GM12872 (cell line): ENCODE results near the gene CFAP46.

Experiments
- TF ChIP-seq, protein P1 (sequence below): IDR thresholded peaks from 3 replicates; pipeline ENCODE4 v1.5.1; 2011; ENCODE audit warnings: low read depth, mild to moderate bottlenecking, low read length, moderate library complexity; ENCODE audit not compliant: insufficient read depth

The CFAP46 gene

DNA sequence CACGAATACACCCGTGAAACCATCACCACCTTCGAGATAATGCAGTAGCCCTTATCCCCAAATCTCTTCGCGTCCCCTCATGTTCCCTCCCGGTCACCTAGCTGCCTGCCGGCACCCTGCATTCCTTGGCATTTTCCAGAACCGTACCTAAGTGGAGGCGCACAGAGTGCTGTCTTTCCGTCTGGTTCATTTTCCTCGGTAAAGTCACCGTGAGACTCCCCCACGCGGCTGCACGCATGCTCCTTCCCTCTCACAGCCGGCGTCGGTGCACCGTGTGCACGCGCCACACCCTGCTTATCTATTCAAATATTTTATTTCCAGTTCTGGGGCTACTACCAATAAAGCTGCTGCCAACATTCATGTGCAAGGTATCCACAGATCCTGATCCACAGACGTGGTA, 90.9 kb downstream of the CFAP46 start:
- TF ChIP-seq, protein P1, sequence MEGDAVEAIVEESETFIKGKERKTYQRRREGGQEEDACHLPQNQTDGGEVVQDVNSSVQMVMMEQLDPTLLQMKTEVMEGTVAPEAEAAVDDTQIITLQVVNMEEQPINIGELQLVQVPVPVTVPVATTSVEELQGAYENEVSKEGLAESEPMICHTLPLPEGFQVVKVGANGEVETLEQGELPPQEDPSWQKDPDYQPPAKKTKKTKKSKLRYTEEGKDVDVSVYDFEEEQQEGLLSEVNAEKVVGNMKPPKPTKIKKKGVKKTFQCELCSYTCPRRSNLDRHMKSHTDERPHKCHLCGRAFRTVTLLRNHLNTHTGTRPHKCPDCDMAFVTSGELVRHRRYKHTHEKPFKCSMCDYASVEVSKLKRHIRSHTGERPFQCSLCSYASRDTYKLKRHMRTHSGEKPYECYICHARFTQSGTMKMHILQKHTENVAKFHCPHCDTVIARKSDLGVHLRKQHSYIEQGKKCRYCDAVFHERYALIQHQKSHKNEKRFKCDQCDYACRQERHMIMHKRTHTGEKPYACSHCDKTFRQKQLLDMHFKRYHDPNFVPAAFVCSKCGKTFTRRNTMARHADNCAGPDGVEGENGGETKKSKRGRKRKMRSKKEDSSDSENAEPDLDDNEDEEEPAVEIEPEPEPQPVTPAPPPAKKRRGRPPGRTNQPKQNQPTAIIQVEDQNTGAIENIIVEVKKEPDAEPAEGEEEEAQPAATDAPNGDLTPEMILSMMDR = no peak

DNA sequence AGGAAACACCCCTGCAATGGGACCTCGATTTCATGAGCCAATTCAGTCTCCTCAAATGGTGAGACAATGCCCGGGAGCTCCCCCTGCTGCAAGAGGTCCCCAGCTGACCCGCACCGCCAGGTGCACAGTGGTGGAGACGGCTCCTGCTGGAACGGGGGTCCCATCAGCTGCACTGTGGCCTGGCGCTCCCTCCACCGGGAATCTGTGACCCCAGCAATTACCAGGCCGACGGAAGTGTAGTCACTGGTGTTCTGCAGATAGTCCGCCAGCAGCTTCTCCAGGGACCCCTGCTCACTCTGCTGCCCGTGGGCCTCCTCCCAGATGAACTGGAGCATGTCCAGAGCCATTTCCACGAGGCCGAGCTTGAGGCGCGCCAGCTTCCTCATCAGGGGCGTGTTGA, 91.5 kb downstream of the CFAP46 start:
- TF ChIP-seq, protein P1 = no peak

DNA sequence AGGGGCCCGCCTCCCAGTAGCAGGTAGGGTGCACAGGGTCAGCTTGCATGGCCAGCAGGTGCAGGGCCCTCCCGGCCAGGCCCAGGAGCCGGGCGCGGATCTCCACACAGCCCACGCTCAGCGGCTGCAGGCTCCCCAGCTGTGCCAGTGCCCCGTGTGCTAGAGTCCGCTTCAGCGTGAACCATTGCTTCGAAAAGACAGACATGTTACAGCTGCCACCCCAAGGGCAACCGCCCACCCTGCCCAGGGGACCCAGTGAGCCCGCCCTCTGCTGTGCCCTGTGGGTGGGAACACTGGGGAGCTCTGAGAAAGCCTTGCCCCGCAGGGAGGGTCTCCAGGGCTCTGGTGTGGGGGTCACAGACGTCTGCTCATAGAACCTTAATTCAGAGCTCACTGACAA, 92.1 kb downstream of the CFAP46 start:
- TF ChIP-seq, protein P1 = no peak

DNA sequence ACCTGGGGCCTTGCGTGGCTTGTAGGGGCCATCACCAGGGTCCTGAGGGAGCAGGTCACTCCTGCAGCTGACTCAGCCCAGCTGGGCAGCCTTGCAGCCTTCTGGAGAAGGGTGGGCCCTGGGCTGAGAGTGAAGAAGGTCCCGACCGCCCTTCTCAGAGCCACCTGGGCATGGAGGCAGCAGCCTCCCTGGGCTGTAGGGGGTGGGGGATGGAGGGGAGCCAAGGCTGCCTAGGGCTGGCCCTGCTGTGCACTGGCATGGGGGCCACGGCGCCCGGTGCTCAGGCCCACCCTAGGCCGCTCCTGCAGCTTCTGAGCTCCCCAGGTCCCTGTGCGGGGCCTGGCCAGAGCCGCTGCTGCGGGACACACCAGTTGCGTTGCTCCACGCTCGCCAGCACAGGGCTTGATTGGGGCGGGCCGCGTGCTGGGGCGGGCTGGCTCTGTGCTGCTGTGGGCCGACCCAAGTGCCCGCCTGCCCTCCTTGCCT, 92.8 kb downstream of the CFAP46 start:
- TF ChIP-seq, protein P1 = no peak

DNA sequence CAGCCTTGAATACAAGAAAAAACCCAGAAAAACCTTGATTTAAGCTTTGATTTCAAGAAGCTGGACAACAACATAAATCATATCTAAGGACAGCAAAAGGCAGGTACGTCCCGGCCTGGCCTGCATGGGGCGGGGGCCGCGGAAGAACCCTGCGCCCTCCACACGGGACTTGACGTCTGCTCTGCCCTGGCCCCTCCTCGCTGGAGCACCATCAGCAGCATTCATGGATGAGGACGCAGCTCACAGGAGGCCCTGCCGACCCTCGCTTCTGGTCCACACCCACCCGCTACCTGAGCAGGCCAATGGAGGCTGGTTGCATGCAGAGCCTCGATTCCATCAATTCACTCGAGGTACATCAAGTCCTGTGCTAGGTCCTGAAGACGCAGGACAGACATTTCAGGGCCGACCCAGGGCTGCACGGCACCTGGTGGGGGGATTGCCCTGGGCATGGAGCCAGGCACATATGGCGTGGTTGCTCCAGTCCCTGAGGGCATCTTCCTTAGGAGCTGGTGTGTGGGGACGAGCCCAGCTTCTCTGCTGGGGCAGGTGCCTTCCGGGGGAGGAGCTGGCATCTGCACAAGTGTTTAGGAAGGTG, 93.3 kb downstream of the CFAP46 start:
- TF ChIP-seq, protein P1 = no peak

DNA sequence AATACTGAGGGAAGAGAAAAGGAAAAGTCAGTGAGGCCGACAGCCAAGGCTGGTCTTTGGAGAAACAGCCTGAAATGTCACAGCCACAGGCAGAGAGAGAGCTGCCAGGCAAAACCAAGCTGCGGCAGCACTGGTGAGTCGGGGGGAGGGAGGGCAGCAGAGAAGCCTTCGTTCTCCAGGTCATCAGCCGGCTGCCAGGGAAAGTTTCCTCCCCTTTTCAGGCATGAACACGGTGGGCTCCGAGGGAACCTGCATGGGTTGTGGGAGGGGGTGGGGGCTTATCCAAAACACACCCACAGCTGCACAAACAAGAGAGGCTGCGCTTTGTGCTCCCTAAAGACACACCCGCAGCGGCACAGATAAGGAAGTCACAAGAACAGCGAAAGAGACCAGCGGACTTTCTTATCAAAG, 94.1 kb downstream of the CFAP46 start:
- TF ChIP-seq, protein P1 = no peak

DNA sequence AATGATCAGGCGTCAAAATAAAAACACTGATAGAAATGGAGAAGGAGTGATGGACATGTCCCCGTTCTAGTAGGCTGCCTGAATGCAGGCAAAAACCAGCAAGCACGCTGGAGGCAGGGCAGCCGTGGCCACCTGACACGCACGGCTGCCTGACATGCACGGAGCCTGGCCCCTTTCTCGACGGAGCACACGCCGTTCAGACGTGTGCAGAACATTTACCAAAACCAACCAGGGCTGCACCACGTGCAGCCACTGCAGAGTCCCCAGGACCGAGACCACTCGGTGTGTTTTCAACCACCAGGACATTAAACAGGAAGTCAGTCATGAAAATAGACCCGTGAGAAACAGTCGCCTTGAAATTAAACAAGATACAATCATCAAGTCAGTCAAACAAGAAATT, 94.5 kb downstream of the CFAP46 start:
- TF ChIP-seq, protein P1 = no peak
